Measurements from ENCODE around the gene MGA.

DNA sequence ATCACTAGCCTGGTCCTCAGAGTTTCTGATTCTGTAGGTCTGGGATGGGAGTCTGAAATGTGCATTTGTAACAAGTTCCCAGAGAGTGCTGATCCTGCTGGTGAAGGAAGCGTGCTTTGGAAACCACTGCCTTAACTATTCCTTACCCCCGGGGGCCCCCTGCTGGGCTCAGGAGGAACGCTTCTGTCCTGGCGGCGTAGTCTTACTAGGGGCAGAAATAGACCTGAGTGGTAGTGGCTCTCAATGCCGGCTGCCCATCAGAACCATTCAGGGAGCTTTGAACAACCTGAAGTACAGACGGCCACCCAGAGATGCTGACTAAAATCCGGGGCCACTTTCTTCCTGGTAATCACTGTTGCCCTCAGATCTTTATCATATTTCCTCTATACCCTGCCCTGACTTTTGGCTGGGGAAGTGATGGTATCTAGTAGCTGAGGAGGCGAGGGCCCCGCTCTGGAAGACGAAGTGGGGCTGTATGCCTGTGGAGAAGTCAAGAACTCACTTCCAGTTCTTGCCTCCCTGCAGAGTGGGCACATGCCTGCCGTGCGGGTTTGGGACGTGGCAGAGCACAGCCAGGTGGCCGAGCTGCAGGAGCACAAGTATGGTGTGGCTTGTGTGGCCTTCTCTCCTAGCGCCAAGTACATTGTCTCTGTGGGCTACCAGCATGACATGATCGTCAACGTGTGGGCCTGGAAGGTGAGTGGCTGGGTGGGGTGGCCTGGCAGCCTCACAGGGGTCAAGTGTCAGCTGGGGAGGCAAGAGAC, 151.4 kb downstream of the MGA start:
- TF ChIP-seq POLR2A (IDR thresholded peaks at IDR 0.05) (no peak), POLR2AphosphoS5 (IDR thresholded peaks at IDR 0.05) (peak in 1 of 3 donors; percentile 62), EP300 (IDR thresholded peaks at IDR 0.05) (no peak)
- TF ChIP-seq, protein P1, sequence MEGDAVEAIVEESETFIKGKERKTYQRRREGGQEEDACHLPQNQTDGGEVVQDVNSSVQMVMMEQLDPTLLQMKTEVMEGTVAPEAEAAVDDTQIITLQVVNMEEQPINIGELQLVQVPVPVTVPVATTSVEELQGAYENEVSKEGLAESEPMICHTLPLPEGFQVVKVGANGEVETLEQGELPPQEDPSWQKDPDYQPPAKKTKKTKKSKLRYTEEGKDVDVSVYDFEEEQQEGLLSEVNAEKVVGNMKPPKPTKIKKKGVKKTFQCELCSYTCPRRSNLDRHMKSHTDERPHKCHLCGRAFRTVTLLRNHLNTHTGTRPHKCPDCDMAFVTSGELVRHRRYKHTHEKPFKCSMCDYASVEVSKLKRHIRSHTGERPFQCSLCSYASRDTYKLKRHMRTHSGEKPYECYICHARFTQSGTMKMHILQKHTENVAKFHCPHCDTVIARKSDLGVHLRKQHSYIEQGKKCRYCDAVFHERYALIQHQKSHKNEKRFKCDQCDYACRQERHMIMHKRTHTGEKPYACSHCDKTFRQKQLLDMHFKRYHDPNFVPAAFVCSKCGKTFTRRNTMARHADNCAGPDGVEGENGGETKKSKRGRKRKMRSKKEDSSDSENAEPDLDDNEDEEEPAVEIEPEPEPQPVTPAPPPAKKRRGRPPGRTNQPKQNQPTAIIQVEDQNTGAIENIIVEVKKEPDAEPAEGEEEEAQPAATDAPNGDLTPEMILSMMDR (IDR thresholded peaks at IDR 0.05) = peak in 5 of 7 experiments; percentile 70 to 90 (median 88)

All from stomach (tissue), 4 donors.